GM21447 (cell line): ENCODE results near the gene SHROOM3.
A peak's percentile ranks its signal among the peaks of the same experiment; 100 is the strongest.

Experiments used
- ATAC-seq: cut with Tn5 transposase; IDR thresholded peaks from one replicate; pipeline ENCODE4 v1.9.1; 2021; ENCODE audit not compliant: unreplicated experiment

SHROOM3 gene

DNA sequence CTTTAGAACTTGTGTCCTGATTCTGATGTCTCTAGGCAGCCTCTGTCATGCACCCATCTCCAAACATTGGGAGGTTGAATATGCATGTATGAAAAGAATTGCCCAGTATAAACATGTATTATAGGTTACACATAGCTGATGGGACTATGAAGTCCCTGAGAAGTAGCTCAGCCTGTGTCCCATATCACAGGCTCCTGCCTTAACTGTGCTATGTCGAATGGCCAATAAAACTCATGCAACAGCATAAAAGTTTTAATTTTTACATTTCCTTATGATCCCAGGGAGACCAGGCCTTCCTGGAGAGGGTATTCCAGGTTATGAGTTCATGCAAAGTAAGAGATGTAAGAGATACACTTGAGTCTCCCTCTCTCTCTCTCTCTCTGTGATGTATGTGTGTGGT lies 217.4 kb downstream of the SHROOM3 start:
- ATAC-seq: no peak

DNA sequence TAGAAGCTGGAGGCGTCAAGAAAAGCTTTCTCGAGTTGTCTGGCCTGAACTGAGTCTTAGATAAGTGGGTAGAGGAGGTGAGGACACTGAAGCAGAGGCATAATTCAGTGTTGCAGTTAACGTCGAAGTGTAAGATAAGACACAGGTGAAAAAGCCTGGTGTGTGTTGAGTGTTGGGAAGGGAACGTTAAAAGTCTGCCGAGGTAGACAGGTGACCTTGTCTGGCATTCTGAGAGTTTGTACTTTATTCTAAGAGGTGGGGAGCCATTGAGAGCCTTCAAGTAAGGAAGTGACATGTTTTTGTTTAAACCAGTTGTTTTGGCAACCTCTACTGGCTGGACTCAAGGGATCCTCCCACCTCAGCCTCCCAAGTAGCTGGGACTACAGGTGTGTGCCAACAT lies 219.1 kb downstream of the SHROOM3 start:
- no peak for ATAC-seq

DNA sequence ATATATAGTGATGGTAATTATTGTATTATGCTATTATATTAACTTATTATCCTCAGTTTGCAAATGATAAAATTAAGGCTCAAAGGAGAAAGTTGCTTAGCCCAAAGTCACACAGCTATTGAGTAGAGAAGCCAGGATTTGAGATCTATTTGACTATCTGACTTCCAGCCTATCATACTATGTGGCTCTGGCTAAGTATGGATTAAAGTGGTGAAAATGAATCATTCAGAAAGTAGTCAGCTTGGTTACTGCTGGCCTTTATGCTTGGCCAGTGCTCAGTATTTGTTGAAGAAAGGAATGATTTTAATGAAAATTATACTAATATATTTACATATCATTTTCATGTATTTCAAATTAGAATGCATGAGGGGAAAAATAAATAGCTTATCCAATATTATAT lies 219.8 kb downstream of the SHROOM3 start:
- ATAC-seq: no peak

DNA sequence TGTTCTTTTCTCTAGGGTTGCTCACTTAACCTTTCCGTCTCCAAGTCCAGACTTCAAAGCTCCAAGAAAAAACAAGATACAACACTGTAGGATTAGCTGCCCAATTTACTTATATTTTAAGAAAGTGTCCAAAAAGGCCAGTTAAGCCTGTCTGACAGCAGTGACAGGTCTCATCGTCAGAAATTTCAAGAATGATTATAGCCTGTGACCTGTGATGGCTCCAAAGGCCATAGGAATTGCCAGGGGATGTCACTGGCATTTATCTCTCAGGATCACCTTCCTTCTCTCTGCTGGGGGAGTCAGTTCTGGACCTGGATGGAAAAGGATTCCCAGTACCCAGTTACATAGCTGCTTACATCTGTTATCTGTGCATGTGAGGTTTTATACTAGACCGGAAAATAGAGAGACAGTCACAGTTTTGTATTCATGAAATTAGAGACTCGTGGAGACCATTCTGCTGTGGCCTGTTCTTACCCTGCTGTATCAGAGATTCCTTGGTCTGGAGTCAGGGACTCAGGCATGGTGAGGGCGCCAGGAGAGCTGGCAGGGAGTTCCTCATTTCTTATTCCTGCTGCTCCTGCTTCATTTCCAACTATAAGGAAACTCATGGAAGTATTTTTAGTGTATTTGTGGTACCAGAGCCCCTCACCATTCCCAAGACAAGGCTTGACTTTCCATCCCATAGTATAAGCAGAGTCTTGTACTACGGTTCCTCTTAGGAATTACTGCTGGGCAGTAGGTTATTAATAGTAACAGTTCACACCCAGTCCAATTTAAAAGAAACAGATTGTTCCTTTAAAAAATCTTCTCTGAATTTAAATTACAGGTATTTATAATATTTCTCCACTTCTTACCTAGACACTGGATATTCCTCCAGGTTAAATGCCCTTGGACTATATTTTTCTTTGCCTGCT lies 220.8 kb downstream of the SHROOM3 start:
- ATAC-seq: no peak

DNA sequence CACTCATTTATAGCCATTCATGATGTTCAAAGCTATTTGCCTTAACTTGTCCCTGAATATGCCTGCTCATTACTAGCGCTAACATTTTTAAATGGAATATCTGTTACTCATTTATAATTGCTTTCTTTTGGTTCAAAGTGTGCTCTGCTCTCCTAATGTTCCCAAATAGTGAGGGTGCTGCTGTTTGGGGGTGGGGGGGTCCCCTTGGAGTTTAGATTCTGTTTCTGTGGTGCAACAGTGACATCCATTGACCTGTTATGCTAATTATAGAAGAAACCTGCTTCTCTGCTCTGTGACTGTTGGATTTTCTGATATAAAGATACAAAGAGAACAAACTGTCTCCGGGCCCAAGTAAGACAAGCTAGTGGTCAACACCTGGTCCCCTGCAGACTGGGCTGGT lies 222.4 kb downstream of the SHROOM3 start:
- ATAC-seq: no peak

DNA sequence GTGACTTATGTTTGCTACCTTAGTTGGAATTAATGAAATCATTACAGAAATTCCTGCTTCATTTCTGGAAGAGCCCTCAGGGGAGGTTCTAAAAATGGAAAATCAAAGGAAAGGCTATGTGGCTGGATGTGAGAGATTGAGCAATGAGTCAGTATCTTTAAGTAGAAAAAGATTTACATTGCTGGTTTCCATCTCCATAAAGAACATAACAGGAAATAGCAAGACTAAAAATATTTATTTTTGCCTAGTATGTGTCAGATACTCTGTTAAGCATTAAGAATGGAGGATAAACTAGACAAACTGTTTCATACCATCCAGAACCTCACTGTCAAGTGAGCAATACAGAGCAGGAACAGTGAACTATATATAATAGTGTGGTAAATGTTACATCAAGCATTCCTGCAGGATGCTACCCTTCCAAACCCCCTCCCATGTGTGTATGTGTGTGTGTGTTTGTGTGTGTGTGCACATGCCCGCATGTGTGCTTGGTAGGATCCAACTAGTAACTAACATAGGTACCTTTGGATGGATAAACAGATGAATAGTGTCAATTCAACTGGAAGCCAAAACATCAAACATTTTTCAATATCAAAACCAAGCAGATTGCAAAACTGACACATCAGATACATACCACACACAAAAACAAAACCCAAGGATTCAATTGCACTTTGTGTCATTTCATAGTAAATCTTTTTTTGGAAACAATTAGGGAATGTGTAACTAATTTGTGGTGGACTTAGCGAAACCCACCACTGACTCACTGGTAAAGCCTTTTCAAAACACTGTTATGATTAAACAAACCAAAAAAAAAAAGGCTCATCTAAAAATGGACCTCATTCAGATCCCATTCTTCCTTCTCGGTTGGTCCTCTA lies 223.4 kb downstream of the SHROOM3 start:
- peak; percentile 76 for ATAC-seq

DNA sequence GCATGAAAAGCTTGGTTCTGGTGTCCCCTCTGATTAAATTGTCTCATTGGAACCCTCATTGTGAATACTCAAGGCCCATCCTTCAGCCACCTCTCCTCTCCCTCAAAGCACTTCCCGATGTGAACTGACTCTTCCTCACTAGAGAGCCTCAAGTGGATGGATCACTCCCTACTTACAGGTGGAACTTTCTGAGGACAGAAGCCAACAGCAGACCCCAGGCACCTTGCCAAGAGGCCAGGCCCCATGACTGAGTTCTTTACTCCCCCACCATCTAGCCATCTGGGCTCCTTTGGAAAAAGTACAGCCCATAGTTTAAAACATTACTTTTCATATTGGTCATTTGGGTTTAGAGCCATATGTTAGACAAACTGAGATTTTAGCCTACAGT lies 224.1 kb downstream of the SHROOM3 start:
- peak; percentile 16 for ATAC-seq

DNA sequence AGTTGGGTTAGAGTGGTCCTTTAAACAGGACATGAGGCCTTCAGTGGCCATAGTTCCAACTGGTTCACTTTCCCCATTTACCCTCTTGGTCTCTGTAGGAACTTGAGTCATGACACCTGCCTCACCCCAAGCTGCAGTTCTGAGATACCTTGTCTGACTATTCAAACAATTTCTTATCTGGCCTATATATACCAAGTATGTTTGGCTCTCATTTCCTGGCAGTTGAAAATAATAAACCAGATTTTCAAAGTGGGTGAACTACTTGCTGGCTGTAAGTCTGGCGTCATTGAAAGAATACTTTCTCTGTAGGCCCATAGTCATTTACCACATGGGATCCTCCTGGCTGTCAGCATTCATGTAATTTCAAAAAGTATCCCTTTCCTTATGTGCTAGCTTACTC lies 228.8 kb downstream of the SHROOM3 start:
- ATAC-seq: no peak

DNA sequence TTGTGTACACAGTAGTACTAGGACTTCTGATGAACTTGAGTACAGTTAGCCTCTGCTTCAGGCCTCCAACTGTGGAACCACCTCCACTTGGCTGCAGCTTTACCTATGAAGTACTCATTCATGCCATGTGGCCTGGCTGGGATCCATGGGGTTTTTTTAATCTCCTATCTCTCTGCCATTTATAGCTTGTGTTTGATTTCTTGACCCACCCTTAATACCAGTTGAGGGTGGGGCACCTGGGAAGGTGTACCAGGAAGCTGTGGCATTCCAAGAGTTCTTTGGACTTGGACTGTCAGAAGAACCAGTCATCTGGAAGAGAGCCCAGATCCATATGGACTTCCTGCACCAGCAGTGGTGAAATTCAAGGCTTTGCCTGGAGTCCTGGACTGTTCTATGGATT lies 230.1 kb downstream of the SHROOM3 start:
- no peak for ATAC-seq

DNA sequence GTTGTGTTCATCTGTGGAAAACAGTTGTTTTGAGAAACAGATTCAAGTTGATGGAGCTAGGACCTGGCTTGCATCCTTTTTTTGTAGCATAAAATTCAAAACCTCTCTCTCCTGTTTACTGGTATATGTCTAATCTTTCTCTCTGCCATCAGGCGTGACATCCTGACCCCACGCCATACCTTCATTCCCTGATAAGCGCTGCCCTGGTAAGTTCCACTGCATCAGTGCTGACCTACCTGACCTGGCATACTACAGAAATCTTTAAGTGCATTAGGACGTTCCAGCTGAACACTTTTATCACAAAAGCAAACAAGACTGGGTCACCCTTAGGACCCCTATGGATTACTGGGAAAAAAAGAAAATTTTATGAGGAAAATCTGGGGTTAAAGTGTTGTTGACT lies 230.7 kb downstream of the SHROOM3 start:
- ATAC-seq: no peak

DNA sequence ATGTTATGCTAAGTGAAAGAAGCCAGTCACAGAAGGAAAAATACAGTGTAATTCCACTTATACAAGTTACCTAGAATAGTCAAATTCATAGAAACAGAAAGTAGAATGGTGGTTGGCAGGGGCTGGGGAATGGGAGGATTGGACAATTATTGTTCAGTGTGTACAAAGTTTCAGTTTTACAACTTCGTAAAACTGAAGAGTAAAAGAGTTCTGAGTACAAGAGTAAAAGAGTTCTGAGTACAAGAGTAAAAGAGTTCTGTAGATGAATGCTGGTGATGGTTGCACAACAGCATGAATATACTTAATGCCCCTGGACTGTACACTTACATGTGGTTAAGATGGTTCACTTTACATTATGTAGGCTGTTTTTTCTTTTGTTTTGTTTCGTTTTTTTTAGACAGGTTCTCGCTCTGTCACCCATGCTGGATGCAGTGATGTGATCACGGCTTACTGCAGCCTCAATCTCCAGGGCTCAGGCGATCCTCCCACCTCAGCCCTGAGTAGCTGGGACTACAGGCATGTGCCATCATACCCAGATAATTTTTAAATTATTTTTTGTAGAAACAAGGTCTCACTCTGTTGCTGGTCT lies 232.0 kb downstream of the SHROOM3 start:
- ATAC-seq: peak; percentile 76

DNA sequence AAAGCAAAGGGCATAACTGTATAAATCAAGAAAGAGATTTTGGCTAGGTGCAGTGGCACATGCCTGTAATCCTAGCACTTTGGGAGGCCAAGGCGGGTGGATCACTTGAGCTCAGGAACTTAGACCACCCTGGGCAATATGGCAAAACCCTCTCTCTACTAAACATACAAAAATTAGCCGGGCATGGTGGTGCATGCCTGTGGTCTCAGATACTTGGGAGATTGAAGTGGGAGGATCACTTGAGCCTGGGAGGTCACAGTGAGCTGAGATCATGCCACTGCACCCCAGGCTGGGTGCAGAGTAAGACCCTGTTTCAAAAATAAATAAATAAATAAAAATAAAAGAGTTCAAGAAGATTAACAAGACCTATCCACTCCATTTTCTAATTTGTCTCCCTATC lies 235.6 kb downstream of the SHROOM3 start:
- no peak for ATAC-seq

DNA sequence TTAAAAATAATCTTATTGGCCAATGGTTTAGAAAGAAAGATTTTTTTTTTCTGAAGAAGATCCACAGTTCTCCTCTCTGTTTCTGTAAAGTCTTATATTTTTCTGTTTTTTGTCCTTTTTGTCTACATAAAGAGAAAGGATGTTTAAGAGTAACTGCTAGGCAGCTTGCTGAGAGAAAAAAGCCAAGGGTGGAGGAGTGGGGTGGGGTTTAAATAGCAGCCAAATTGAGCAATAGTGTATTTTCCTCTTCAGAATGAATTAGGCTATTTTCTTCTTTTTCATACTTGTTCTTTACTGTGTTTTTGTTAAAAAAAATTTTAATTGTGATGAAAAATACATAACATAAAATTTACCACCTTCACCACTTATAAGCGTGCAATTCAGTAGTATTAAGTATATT lies 238.3 kb downstream of the SHROOM3 start:
- ATAC-seq: no peak

DNA sequence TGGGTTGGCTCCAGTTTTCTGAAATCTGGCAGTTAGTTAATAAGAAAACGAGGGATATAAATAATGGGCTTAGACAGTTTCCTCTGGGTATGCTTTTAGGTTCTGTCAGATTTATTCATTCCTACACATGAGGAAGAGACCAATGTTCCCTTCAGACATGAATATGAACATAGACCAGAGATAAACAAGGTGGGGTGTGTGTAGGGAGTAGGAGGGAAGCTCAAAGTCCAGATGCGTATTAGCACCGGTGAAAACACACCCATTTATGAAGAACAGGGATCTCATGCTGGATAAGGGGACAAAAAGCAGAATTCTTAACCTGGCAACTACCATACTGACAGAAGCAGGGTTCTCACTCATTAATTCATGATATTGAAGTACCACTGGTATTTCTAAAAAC lies 240.0 kb downstream of the SHROOM3 start:
- ATAC-seq: no peak

DNA sequence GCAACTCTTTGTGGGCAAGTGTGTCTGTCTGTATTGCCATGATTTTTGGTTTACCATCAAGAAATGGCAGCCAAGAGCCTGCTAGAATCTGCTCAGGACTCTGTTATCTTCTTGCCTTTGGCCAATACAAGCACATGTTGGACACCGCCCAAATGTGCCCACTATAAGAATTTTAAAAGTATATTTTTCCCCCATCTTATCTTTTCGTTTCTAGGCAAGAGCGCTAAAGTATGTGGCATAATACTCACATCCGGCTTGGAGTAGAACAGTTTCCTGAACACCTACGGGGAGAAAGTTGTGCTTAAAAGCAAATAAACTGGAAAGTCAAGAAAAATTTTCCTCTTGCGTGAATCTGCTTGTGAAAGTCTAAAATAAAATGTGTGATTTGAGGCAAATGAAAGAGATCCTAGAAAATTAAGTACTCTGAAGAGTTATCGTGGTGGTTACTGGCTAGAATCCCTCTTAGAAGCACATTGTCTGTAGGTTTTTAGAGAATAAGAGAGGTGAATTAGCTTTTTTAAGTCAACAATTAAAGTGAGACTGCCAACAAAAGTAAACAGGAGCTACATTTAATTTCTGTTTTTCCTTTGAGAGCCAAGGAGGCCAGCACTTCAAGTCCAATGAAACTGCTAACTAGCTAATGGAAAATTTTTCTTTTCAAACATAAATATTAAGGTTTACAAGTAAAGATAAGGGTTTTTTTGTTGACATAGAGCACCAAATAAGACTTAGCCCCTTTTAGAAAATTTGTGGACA lies 242.7 kb downstream of the SHROOM3 start:
- ATAC-seq: no peak

DNA sequence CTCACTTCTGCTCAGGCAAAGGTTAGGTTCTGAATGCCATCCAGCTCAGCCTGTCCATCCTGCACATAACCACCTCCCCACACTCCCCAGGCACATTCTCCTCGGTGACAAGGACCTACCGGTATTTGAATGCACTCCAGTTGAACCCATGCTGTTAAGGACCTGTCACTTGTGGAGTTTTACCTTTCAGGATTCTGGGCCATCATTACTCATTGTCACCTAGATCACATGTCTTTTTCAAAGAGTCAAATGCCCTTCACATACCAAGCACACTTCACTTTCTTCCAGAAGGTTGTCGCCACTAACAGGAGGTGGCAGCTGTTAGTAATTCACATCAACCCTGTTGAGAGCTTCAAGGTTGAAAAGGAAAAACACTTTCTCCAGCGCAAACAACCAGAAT lies 244.7 kb downstream of the SHROOM3 start:
- ATAC-seq: no peak

DNA sequence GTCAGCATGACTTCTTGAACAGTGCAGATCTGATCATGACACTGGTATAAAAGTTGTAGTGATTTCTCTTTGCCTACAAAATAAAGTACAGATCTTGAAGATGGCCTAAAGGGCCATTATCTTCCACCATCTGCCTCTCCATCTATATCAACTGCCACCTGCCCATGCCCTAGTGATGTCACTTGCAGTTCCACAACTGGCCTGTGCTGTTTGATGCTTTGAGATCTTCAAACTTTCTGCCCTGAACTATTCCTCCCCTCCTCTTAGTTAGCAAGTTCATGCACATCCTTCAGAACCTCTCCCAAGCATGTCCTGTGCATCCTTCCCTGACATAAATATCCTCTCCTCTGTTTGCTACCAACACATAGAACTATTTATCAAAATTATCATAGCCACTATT lies 245.9 kb downstream of the SHROOM3 start:
- no peak for ATAC-seq

DNA sequence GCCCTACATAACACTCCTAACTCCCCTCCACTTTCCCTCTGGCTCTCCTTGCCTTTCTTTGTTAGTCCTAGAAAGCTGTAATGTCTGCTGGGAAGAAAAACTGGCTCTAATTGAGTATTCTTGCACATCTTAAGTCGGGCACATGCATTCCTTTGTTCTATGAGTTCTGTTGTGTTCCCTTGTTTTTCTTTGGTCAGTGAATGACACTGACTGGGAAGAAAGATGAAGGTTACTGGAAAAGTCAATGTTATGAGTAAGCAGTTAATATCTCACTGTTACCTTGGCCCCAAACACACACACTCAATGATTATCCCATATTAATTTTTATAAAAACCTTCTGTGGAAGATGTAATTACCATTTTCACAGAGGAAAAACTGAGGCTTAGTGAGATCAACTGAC lies 247.0 kb downstream of the SHROOM3 start:
- no peak for ATAC-seq

DNA sequence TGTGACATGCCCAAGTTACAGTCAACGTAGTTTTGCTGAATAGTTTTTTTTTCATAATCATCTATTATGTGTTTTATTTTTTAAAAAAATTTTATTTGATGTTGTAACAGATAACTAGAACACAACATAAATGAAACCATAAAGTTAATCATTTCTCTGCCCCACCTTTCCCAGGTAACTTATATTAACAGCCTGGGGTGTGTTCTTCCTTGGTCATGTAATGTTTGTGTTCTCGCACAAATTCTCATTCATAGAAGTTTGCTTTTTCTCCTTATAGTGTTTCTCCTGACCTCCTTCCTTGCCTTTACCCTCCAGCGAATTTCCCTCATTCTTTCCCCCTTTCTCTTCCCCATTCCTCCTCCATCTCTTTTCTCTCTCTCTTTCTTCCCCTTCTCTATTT lies 248.1 kb downstream of the SHROOM3 start:
- no peak for ATAC-seq

DNA sequence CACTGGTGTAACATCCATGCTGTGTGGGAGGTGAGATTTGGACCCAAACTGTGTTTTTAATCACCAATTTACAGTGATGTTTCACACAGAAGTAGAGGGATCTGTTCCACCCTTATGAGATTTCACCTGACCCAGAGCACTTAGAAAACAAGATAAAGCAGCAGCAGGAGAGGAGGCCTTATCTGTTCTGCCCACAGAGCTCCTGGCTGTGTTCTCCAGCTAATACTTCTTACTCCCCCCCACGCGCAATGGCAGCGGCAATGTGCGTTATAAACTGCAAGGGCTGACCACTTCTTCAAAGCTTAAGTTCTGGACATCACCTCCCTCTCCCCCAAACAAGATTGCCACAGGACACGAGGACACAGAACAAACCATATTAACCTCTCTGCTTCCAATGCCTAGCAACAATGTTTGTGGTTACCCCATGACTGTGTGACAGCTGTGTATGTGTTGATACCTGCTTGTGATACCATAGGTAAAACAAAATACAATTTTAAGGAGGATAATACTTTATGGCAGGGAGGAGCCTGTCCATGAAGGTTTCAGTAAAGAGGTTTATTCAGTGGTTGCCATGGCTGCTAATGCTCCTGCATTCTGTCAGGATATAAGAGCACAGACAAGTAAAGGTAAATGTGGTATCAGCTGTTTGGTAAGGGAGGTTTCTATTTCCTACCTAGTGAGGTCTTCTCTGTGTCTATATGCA lies 252.9 kb downstream of the SHROOM3 start:
- ATAC-seq: no peak
